Measurements from ENCODE around the gene SLC41A3.

SLC41A3 gene

GRCh38 chr3:126110431-126111125 is 26.7 kb upstream of the SLC41A3 start:
- no peak overlapping the region for H3K4me3 ChIP-seq (ENCODE audit: low read length)
- TF ChIP-seq CTCF (IDR thresholded peaks at IDR 0.05; ENCODE audit: low read depth, low read length, poor library complexity, severe bottlenecking) (no peak), EZH2phosphoT487 (IDR thresholded peaks at IDR 0.05; ENCODE audit: borderline replicate concordance, low read length) (no peak)
- no peak overlapping the region for H3K27ac ChIP-seq (ENCODE audit: low read depth, low read length)
- H3K4me2 ChIP-seq (ENCODE audit: low read length): no peak overlapping the region
- no peaks in the 10 kb centered on the region for H3K4me1 ChIP-seq (ENCODE audit: control insufficient read depth, low read length)
- H3K36me3 ChIP-seq (ENCODE audit: control insufficient read depth, low read length): no peaks in the 10 kb centered on the region
- H4K20me1 ChIP-seq (ENCODE audit: control insufficient read depth, insufficient read depth, low read depth, low read length): no peaks in the 10 kb centered on the region
- H3K27me3 ChIP-seq (ENCODE audit: control insufficient read depth, low read length): no peaks in the 10 kb centered on the region
- no peaks in the 10 kb centered on the region for H3K9me2 ChIP-seq (replicated peaks; ENCODE audit: control insufficient read depth, low read length)
- H3K79me2 ChIP-seq (ENCODE audit: control insufficient read depth, low read length): no peaks in the 10 kb centered on the region
- no peaks in the 10 kb centered on the region for H3F3A ChIP-seq (ENCODE audit: control insufficient read depth, insufficient read depth)
- no peaks in the 10 kb centered on the region for H3K9me3 ChIP-seq (ENCODE audit: control insufficient read depth, insufficient read depth, low read length)

GRCh38 chr3:126109880-126110235 is 25.9 kb upstream of the SLC41A3 start:
- no peak overlapping the region for H3K4me2 ChIP-seq (ENCODE audit: low read length)
- no peak overlapping the region for H3K27ac ChIP-seq (ENCODE audit: low read depth, low read length)
- H3K4me1 ChIP-seq (ENCODE audit: control insufficient read depth, low read length): no peaks in the 10 kb centered on the region
- no peak overlapping the region for H3K4me3 ChIP-seq (ENCODE audit: low read length)
- no peaks in the 10 kb centered on the region for H3K9me3 ChIP-seq (ENCODE audit: control insufficient read depth, insufficient read depth, low read length)
- H3K9me2 ChIP-seq (replicated peaks; ENCODE audit: control insufficient read depth, low read length): no peaks in the 10 kb centered on the region
- no peaks in the 10 kb centered on the region for H4K20me1 ChIP-seq (ENCODE audit: control insufficient read depth, insufficient read depth, low read depth, low read length)
- H3K36me3 ChIP-seq (ENCODE audit: control insufficient read depth, low read length): no peaks in the 10 kb centered on the region
- H3F3A ChIP-seq (ENCODE audit: control insufficient read depth, insufficient read depth): no peaks in the 10 kb centered on the region
- TF ChIP-seq CTCF (IDR thresholded peaks at IDR 0.05; ENCODE audit: low read depth, low read length, poor library complexity, severe bottlenecking) (no peak), EZH2phosphoT487 (IDR thresholded peaks at IDR 0.05; ENCODE audit: borderline replicate concordance, low read length) (no peak)
- no peaks in the 10 kb centered on the region for H3K79me2 ChIP-seq (ENCODE audit: control insufficient read depth, low read length)
- no peaks in the 10 kb centered on the region for H3K27me3 ChIP-seq (ENCODE audit: control insufficient read depth, low read length)

- Histone ChIP-seq H3K79me2 (ENCODE audit: control insufficient read depth, low read length) (no peaks in the 10 kb centered on the region), H3K4me2 (ENCODE audit: low read length) (no peak overlapping the region), H3F3A (ENCODE audit: control insufficient read depth, insufficient read depth) (no peaks in the 10 kb centered on the region), H3K9me2 (replicated peaks; ENCODE audit: control insufficient read depth, low read length) (no peaks in the 10 kb centered on the region), H3K9me3 (ENCODE audit: control insufficient read depth, insufficient read depth, low read length) (no peaks in the 10 kb centered on the region), H4K20me1 (ENCODE audit: control insufficient read depth, insufficient read depth, low read depth, low read length) (no peaks in the 10 kb centered on the region), H3K27ac (ENCODE audit: low read depth, low read length) (no peak overlapping the region), H3K4me3 (ENCODE audit: low read length) (no peak overlapping the region), H3K27me3 (ENCODE audit: control insufficient read depth, low read length) (no peaks in the 10 kb centered on the region), H3K36me3 (ENCODE audit: control insufficient read depth, low read length) (no peaks in the 10 kb centered on the region), H3K4me1 (ENCODE audit: control insufficient read depth, low read length) (no peaks in the 10 kb centered on the region)
- no peak for TF ChIP-seq CTCF (IDR thresholded peaks at IDR 0.05; ENCODE audit: low read depth, low read length, poor library complexity, severe bottlenecking)
- TF ChIP-seq EZH2phosphoT487 (IDR thresholded peaks at IDR 0.05; ENCODE audit: borderline replicate concordance, low read length): no peak
These were observed 25.4 kb upstream of the SLC41A3 start for GRCh38 chr3:126109146-126109879.

All from DOHH2 (cell line).